Inflammatory macrophage treated with lipopolysaccharide for 4 hours (primary cell): Measurements from ENCODE around the gene RBBP4.

ENCODE experiments used
- DNase-seq: peaks from one replicate; pipeline ENCODE4 v3.0.0-alpha.2; 2020

Gene RBBP4

DNA sequence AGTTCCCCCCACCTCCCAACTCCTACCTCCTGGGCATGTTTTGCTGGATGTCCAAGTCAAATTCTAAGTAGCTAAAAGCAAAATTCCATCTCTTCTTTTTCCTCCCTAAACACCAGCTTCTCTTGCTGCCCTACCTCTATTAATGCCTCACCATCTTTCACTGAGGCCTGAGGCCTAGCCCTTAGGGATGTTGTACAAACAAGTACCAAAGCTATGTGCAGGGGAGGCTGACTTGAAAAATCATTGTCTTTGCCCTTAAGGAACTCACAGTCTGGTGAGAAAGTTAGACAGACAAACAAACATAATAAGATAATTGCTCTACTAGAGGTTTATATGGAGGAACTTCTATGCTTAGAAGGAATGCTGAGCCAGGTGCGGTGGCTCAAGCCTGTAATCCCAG lies 76.9 kb downstream of the RBBP4 start:
- DNase-seq, result no peak

GRCh38 chr1:32728413-32729077 lies 77.5 kb downstream of the RBBP4 start:
- no peak for DNase-seq

DNA sequence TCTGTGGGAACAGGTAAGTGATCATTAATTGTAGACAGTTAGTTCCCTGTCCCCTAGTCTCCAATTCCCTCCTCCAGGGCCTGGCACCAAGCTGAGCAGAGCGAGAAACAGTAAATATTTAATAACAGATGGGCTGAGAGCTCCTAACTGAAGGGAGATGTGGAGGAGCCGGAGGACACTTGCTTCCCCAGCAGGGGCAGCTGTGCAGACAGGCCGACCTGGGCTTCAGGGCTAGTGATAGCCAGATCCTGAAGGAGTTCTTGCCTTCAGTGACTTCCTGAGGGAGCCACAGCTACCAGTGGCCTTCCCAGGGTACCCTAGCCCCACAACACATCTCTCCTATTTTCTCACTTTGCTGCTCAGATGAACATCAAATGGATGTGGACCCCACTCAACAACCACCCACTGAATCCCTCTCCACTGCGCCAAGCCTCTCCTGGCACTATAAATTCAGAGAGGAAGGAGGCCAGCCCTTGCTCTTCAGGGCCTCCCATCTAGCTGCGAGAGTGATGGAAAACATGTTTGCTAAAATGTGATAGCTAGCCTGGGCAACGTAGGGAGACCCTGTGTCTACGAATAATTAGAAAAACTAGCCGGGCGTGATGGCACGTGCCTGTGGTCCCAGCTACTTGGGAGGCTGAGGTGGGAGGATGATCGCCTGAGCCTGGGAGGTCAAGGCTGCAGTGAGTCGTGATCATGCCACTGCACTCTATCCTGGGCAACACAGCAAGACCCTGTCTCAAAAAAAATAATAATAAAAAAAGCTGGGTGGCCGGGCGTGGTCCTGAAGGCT lies 78.4 kb downstream of the RBBP4 start:
- no peak for DNase-seq

GRCh38 chr1:32733582-32734321 lies 82.7 kb downstream of the RBBP4 start:
- no peak for DNase-seq
